ENCODE data around the gene CCDC12. TPM values are rescaled to one million over a fixed set of nuclear protein-coding genes. Genes with fewer than 3 reads are reported as not detected.

The CCDC12 gene
- total RNA-seq, 1 experiment from 2014 or later = 44.2 TPM

DNA sequence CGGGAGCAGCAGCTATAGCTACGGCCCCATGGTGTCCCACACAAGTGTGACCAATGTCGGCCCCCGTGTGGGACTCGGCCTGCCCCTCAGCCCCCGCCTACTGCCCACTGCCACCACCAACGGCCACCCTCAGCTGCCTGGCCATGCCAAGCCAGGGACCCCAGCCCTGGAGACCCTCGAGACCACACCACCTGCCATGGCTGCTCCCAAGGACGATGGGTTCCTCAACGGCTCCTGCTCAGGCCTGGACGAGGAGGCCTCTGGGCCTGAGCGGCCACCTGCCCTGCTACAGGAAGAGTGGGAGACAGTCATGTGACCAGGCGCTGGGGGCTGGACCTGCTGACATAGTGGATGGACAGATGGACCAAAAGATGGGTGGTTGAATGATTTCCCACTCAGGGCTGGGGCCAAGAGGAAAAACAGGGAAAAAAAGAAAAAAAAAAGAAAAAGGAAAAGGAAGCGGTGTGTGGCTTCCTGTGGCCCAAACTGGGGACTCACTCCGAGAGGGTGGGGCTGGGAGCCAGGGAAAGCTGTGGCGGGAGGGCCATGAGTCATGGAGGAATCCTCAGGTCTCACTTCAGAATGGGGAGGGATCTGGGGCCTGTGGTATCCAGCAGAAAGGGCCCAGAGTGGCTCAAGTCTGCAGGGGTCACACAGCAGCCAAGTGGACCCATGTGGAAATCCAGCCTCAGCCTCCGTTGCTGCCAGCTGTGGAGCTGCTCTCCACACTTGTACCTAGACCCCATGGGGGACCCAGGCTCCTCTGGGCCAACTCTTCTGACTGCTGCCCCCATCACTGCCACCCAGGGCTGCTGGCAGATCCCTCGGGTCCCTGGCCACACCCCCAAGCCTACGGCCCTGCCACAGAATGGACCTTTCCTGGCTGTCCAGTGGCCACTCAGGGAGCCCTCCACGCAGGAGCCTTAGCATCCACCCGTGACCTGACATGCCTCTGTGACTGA is 72.9 kb downstream of the CCDC12 start:
- H2AFZ ChIP-seq (ENCODE audit: low read length) = no peak overlapping the region
- no peak overlapping the region for H3K9ac ChIP-seq (ENCODE audit: low read length)
- no TSS peak for BruUV-seq (replicated peaks)
- H3K27ac ChIP-seq (ENCODE audit: low read length) = no peak overlapping the region
- H3K4me2 ChIP-seq (ENCODE audit: low read length) = no peak overlapping the region
- H3F3A ChIP-seq (ENCODE audit: low read length, unreplicated experiment) = no peaks in the 10 kb centered on the region
- H4K20me1 ChIP-seq (ENCODE audit: low read length) = no peaks in the 10 kb centered on the region
- H3K9me3 ChIP-seq (ENCODE audit: low read length) = no peaks in the 10 kb centered on the region
- POLR2A ChIA-PET (ENCODE audit: unreplicated experiment) = no interaction called here
- intact Hi-C loops (cut with micrococcal nuclease) = no loop called here
- CTCF ChIA-PET = interaction anchor here (0.7 kb wide), 1 partner anchor 11 kb away, joined by 3 read pairs; no protein-coding TSS in a partner anchor
- TF ChIP-seq EZH2 (IDR thresholded peaks at IDR 0.05; ENCODE audit: low read length, unreplicated experiment) = no peak
- no peak for TF ChIP-seq EZH2phosphoT487 (IDR thresholded peaks at IDR 0.05; ENCODE audit: borderline replicate concordance, low read length)
- no peak overlapping the region for H3K4me3 ChIP-seq (ENCODE audit: low read length)
- ATAC-seq (peak; percentile 79), DNase-seq (peak; percentile 79)
- no peaks in the 10 kb centered on the region for H3K36me3 ChIP-seq (ENCODE audit: low read depth, low read length)
- peaks cover 9% of the 10 kb centered on the region for H3K4me1 ChIP-seq (ENCODE audit: insufficient read depth, low read length)
- no peaks in the 10 kb centered on the region for H3K79me2 ChIP-seq (ENCODE audit: low read length)
- no peaks in the 10 kb centered on the region for H3K27me3 ChIP-seq (ENCODE audit: low read length)
- no peaks in the 10 kb centered on the region for H3K9me2 ChIP-seq (replicated peaks; ENCODE audit: low read length)

DNA sequence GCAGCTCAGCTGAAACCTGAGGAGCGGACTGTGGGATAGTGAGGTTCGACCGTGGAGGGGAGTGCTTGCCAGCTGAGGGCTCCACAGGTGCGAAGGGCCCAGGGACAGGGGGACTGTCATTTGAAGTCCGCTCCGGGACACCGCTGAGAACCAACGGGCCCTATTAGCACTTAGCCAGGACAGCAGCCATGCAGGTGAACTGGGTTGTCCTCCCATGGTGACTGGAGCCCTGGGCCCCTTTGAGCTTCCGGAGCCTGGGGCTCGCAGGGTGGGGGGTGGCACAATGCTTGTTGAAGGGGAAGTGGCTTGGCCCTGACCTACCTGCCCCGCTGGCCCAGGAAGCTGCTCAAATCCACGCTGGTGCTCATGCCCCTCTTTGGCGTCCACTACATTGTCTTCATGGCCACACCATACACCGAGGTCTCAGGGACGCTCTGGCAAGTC is 74.3 kb downstream of the CCDC12 start:
- CTCF ChIA-PET = no interaction called here
- intact Hi-C loops (cut with micrococcal nuclease) = no loop called here
- DNase-seq (no peak), ATAC-seq (no peak)
- no TSS peak for BruUV-seq (replicated peaks)
- no peaks in the 10 kb centered on the region for H3F3A ChIP-seq (ENCODE audit: low read length, unreplicated experiment)
- no peak overlapping the region for H3K4me2 ChIP-seq (ENCODE audit: low read length)
- H3K4me1 ChIP-seq (ENCODE audit: insufficient read depth, low read length) = peaks cover 9% of the 10 kb centered on the region
- H3K9ac ChIP-seq (ENCODE audit: low read length) = no peak overlapping the region
- TF ChIP-seq EZH2phosphoT487 (IDR thresholded peaks at IDR 0.05; ENCODE audit: borderline replicate concordance, low read length) = no peak
- TF ChIP-seq, protein P1, sequence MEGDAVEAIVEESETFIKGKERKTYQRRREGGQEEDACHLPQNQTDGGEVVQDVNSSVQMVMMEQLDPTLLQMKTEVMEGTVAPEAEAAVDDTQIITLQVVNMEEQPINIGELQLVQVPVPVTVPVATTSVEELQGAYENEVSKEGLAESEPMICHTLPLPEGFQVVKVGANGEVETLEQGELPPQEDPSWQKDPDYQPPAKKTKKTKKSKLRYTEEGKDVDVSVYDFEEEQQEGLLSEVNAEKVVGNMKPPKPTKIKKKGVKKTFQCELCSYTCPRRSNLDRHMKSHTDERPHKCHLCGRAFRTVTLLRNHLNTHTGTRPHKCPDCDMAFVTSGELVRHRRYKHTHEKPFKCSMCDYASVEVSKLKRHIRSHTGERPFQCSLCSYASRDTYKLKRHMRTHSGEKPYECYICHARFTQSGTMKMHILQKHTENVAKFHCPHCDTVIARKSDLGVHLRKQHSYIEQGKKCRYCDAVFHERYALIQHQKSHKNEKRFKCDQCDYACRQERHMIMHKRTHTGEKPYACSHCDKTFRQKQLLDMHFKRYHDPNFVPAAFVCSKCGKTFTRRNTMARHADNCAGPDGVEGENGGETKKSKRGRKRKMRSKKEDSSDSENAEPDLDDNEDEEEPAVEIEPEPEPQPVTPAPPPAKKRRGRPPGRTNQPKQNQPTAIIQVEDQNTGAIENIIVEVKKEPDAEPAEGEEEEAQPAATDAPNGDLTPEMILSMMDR (conservative IDR thresholded peaks at IDR 0.05; ENCODE audit: low read depth, low read length) = no peak
- no peak for TF ChIP-seq EZH2 (IDR thresholded peaks at IDR 0.05; ENCODE audit: low read length, unreplicated experiment)
- no peaks in the 10 kb centered on the region for H3K27me3 ChIP-seq (ENCODE audit: low read length)
- no peak overlapping the region for H2AFZ ChIP-seq (ENCODE audit: low read length)
- H3K36me3 ChIP-seq (ENCODE audit: low read depth, low read length) = no peaks in the 10 kb centered on the region
- no peaks in the 10 kb centered on the region for H3K79me2 ChIP-seq (ENCODE audit: low read length)
- H4K20me1 ChIP-seq (ENCODE audit: low read length) = no peaks in the 10 kb centered on the region
- POLR2A ChIA-PET (ENCODE audit: unreplicated experiment) = no interaction called here
- no peaks in the 10 kb centered on the region for H3K9me2 ChIP-seq (replicated peaks; ENCODE audit: low read length)
- H3K4me3 ChIP-seq (ENCODE audit: low read length) = no peak overlapping the region
- no peak overlapping the region for H3K27ac ChIP-seq (ENCODE audit: low read length)
- H3K9me3 ChIP-seq (ENCODE audit: low read length) = no peaks in the 10 kb centered on the region

DNA sequence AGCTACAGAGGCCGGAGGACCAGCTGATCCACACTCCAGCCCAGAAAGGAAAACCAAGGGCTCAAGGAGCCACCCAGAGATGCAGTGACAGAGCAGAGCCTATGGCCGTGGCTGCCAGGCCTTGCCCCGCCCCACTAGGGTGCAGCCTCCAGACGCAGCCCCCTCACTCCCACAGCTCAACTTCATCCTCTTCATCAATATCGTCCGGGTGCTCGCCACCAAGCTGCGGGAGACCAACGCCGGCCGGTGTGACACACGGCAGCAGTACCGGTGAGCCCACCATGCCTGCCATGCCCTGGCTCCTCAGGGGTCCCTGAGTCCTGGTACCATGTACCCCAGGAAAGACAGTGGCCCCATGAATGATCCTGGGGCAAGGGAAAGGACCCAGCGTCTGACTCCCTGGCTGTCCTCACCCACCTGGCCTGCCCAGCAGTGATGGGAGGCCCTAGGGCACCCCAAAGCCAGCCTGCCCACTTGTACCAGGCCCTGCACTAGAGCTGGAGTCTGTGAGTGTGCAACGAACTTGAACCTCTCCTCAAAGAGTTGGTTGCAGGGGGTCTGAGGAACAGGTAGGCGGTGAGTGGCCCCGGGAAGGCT is 74.9 kb downstream of the CCDC12 start:
- Histone ChIP-seq H3K9me3 (ENCODE audit: low read length) (no peaks in the 10 kb centered on the region), H3K27ac (ENCODE audit: low read length) (no peak overlapping the region), H3K4me1 (ENCODE audit: insufficient read depth, low read length) (peaks cover 9% of the 10 kb centered on the region), H3K4me3 (ENCODE audit: low read length) (no peak overlapping the region), H3K27me3 (ENCODE audit: low read length) (no peaks in the 10 kb centered on the region), H3K79me2 (ENCODE audit: low read length) (no peaks in the 10 kb centered on the region), H3K9ac (ENCODE audit: low read length) (no peak overlapping the region), H3K36me3 (ENCODE audit: low read depth, low read length) (no peaks in the 10 kb centered on the region), H4K20me1 (ENCODE audit: low read length) (no peaks in the 10 kb centered on the region), H3K4me2 (ENCODE audit: low read length) (no peak overlapping the region), H3F3A (ENCODE audit: low read length, unreplicated experiment) (no peaks in the 10 kb centered on the region), H2AFZ (ENCODE audit: low read length) (no peak overlapping the region), H3K9me2 (replicated peaks; ENCODE audit: low read length) (no peaks in the 10 kb centered on the region)
- DNase-seq = no peak
- ATAC-seq = no peak
- TF ChIP-seq EZH2phosphoT487 (IDR thresholded peaks at IDR 0.05; ENCODE audit: borderline replicate concordance, low read length) = no peak
- TF ChIP-seq EZH2 (IDR thresholded peaks at IDR 0.05; ENCODE audit: low read length, unreplicated experiment) = no peak
- TF ChIP-seq, protein P1 (conservative IDR thresholded peaks at IDR 0.05; ENCODE audit: low read depth, low read length) = no peak
- intact Hi-C loops (cut with micrococcal nuclease) = no loop called here
- BruUV-seq (replicated peaks) = no TSS peak
- ChIA-PET POLR2A (ENCODE audit: unreplicated experiment) (no interaction called here), CTCF (no interaction called here)
